IMR-90 (cell line): ENCODE measurements around the gene SNX32. TPM values are rescaled to one million over a fixed set of nuclear protein-coding genes. Genes with fewer than 3 reads are reported as not detected.

Source experiments
- ATAC-seq: fragments of 200-7000 bp; cut with Tn5 transposase; 2 replicates; pipeline ENCODE4 v1.9.1; 2020; ENCODE audit warnings: low read depth, mild to moderate bottlenecking, moderate library complexity
- BruUV-seq: library from RNA; stranded (reverse); fragments of 400-500 nt; replicated peaks from 2 replicates; lab custom pipeline; 2021; lab: Mats Ljungman, UMichigan
- CTCF ChIA-PET: fragments of 300-600 bp; formaldehyde crosslinking; extraction: SDS; loops from one replicate; lab custom pipeline; 2021; ENCODE audit warnings: antibody characterized with exemption; lab: Yijun Ruan, JAX
- POLR2A ChIA-PET: fragments of 300-600 bp; sonication (Branson Sonifier 250); formaldehyde crosslinking; loops from one replicate; lab custom pipeline; 2022; ENCODE audit warnings: antibody characterized with exemption; ENCODE audit not compliant: unreplicated experiment; lab: Charles Lee
- DNase-seq: peaks from one replicate; pipeline ENCODE4 v3.0.0; 2013
- H2AFZ ChIP-seq: replicated peaks from 2 replicates; pipeline ENCODE3; 2013; ENCODE audit warnings: low read length, mild to moderate bottlenecking; ENCODE audit not compliant: poor library complexity
- H2AK5ac ChIP-seq: 2 replicates; pipeline ENCODE4 v1.6.1; 2013; ENCODE audit warnings: low read depth, low read length, inconsistent platforms
- H2AK9ac ChIP-seq: replicated peaks from 2 replicates; pipeline ENCODE3; 2013; ENCODE audit warnings: mild to moderate bottlenecking, low read depth, low read length, moderate library complexity; ENCODE audit not compliant: poor library complexity
- H2BK120ac ChIP-seq: 2 replicates; pipeline ENCODE4 v1.6.1; 2013; ENCODE audit warnings: low read depth, low read length, inconsistent platforms
- H2BK15ac ChIP-seq: 3 replicates; pipeline ENCODE4 v1.6.1; 2013; ENCODE audit warnings: low read depth, low read length, inconsistent platforms
- H2BK20ac ChIP-seq: 2 replicates; pipeline ENCODE4 v1.6.1; 2013; ENCODE audit warnings: low read depth, mild to moderate bottlenecking, inconsistent platforms, low read length, moderate library complexity
- H2BK5ac ChIP-seq: 2 replicates; pipeline ENCODE4 v1.6.1; 2013; ENCODE audit warnings: mild to moderate bottlenecking, low read depth, low read length, inconsistent platforms; ENCODE audit not compliant: poor library complexity, severe bottlenecking
- H3K14ac ChIP-seq: replicated peaks from 2 replicates; pipeline ENCODE4 v1.6.1; 2013; ENCODE audit warnings: low read depth, low read length, inconsistent platforms
- H3K18ac ChIP-seq: 2 replicates; pipeline ENCODE4 v1.6.1; 2013; ENCODE audit warnings: low read depth, low read length, control low read depth
- H3K23ac ChIP-seq: 2 replicates; pipeline ENCODE4 v1.6.1; 2013; ENCODE audit warnings: low read depth, low read length, inconsistent platforms
- H3K27ac ChIP-seq: 2 replicates; pipeline ENCODE4 v1.5.1; 2013; ENCODE audit warnings: mild to moderate bottlenecking, control low read depth, low read length; ENCODE audit not compliant: insufficient read depth
- H3K27me3 ChIP-seq: 2 replicates; pipeline ENCODE4 v1.6.1; 2013; ENCODE audit warnings: low read length; ENCODE audit not compliant: control insufficient read depth, insufficient read depth
- H3K36me3 ChIP-seq: 2 replicates; pipeline ENCODE4 v1.6.1; 2013; ENCODE audit warnings: low read length, mixed read lengths; ENCODE audit not compliant: control insufficient read depth, insufficient read depth
- H3K4ac ChIP-seq: 2 replicates; pipeline ENCODE4 v1.6.1; 2013; ENCODE audit warnings: low read depth, low read length, inconsistent platforms
- H3K4me1 ChIP-seq: 2 replicates; pipeline ENCODE4 v1.6.1; 2013; ENCODE audit warnings: low read length, mixed read lengths; ENCODE audit not compliant: control insufficient read depth, insufficient read depth
- H3K4me2 ChIP-seq: 2 replicates; pipeline ENCODE4 v1.6.1; 2013; ENCODE audit warnings: low read depth, mild to moderate bottlenecking, control low read depth, low read length, moderate library complexity
- H3K4me3 ChIP-seq: 2 replicates; pipeline ENCODE4 v1.5.1; 2013; ENCODE audit warnings: low read depth, mild to moderate bottlenecking, control low read depth, low read length, moderate library complexity; ENCODE audit not compliant: insufficient read depth
- H3K56ac ChIP-seq: 2 replicates; pipeline ENCODE4 v1.6.1; 2013; ENCODE audit warnings: low read length, inconsistent platforms; ENCODE audit not compliant: insufficient read depth; ENCODE audit errors: extremely low read depth
- H3K79me1 ChIP-seq, 2 experiments: 2 replicates each; pipeline ENCODE4 v1.6.1; 2013; ENCODE audit warnings: low read length in 2 of 2, inconsistent platforms in 1 of 2, low read depth in 1 of 2
- H3K9ac ChIP-seq: 2 replicates; pipeline ENCODE4 v1.6.1; 2013; ENCODE audit warnings: low read depth, low read length, control low read depth
- H3K9me1 ChIP-seq: 2 replicates; pipeline ENCODE4 v1.6.1; 2013; ENCODE audit warnings: low read length, inconsistent platforms; ENCODE audit not compliant: insufficient read depth
- H3K9me3 ChIP-seq: 2 replicates; pipeline ENCODE4 v1.6.1; 2013; ENCODE audit warnings: low read length; ENCODE audit not compliant: control insufficient read depth, insufficient read depth
- H4K20me1 ChIP-seq: 2 replicates; pipeline ENCODE4 v1.6.1; 2013; ENCODE audit warnings: low read length, inconsistent platforms; ENCODE audit not compliant: insufficient read depth
- H4K5ac ChIP-seq: 2 replicates; pipeline ENCODE4 v1.6.1; 2013; ENCODE audit warnings: mild to moderate bottlenecking, low read depth, low read length, control low read depth
- H4K8ac ChIP-seq, 2 experiments: 2 replicates each; pipeline ENCODE4 v1.6.1; 2013; ENCODE audit warnings: low read depth in 2 of 2, low read length in 2 of 2, control low read depth in 1 of 2, inconsistent platforms in 1 of 2
- H4K91ac ChIP-seq: 2 replicates; pipeline ENCODE4 v1.6.1; 2013; ENCODE audit warnings: low read depth, low read length, inconsistent platforms; ENCODE audit not compliant: insufficient read depth
- ELK1 ChIP-seq: fragments of 150-350 bp; IDR thresholded peaks from 2 replicates; pipeline ENCODE4 v1.6.1; 2016; ENCODE audit warnings: low read depth, mild to moderate bottlenecking, low read length, moderate library complexity, borderline replicate concordance
- WGBS, 2 experiments: methylation state at CpG; one replicate each; pipeline versions ENCODE4 v1.1.5 to v1.1.7; 2013; ENCODE audit warnings: missing lambda C conversion rate in 2 of 2; ENCODE audit not compliant: insufficient read length in 1 of 2; ENCODE audit errors: extremely low coverage in 2 of 2; 5-methylcytosine and 5-hydroxymethylcytosine counted together
- dilution Hi-C: fragments of 300-500 bp; cut with HindIII; formaldehyde crosslinking; loops from one replicate; pipeline ENCODE4 v1.14.3; 2018; ENCODE audit warnings: low sequenced_read_pairs; ENCODE audit not compliant: unreplicated experiment
- in situ Hi-C: fragments of 300-500 bp; cut with MboI; formaldehyde crosslinking; loops from 3 replicates; pipeline ENCODE4 v1.14.3; 2019; ENCODE audit warnings: low sequenced_read_pairs, inconsistent platforms, mixed read lengths
- intact Hi-C: fragments of 100-400 bp; cut with micrococcal nuclease; formaldehyde crosslinking; loops from 2 replicates; pipeline ENCODE4 v1.10.0; 2022
- polyA plus RNA-seq, 3 experiments: library from polyadenylated mRNA; depleted of rRNA; stranded (reverse); fragments of >200 nt; gene quantifications; 2 replicates each; pipeline ENCODE4 v1.2.3, GENCODE V29; 2012; ENCODE audit warnings: low replicate concordance in 1 of 3
- total RNA-seq: library from RNA; depleted of rRNA; stranded (reverse); fragments of >200 nt; gene quantifications from 2 replicates; pipeline ENCODE4 v1.2.3, GENCODE V29; 2012

Gene SNX32
- total and polyA plus RNA-seq, 2 of the 4 experiments (the other 2 are of a cell fraction): 0.36 to 0.79 TPM

- peaks cover 9% of the 10 kb centered on the region; the same call in 1 of the 2 replicates for H3K9me1 ChIP-seq
- WGBS, 2 experiments: no CpG with 5 or more reads among the region's 4 CpGs
Observed at GRCh38 chr11:65897020-65897471, 63.3 kb downstream of the SNX32 start.

More at GRCh38 chr11:65897020-65897471, 63.3 kb downstream of the SNX32 start:
- CTCF ChIA-PET: no interaction called here
- Histone ChIP-seq H3K79me1 (peaks cover 10 to 30% of the 10 kb centered on the region in 2 experiments), H4K20me1 (peaks cover 76% of the 10 kb centered on the region), H3K36me3 (peaks cover 40% of the 10 kb centered on the region), H3K4me2 (peak overlapping the region; percentile 90), H2BK15ac (no peak overlapping the region), H4K91ac (peak overlapping the region; percentile 17), H3K9me3 (no peaks in the 10 kb centered on the region), H2BK20ac (peak overlapping the region; percentile 12; the same call in 1 of the 2 replicates), H3K23ac (peak overlapping the region; percentile 99), H3K18ac (peak overlapping the region; percentile 8; the same call in 1 of the 2 replicates), H4K5ac (peak overlapping the region; percentile 14), H3K4me3 (peak overlapping the region; percentile 98; the same call in 1 of the 2 replicates), H3K27me3 (no peaks in the 10 kb centered on the region), H3K14ac (peak overlapping the region; percentile 97), H3K27ac (peak overlapping the region; percentile 86), H4K8ac (peak overlapping the region; percentile 84 to 93; a peak in 3 of 4 replicates), H3K56ac (peak overlapping the region; percentile 62; the same call in 1 of the 2 replicates), H3K4me1 (peaks cover 38% of the 10 kb centered on the region), H2BK120ac (peak overlapping the region; percentile 58), H3K4ac (peak overlapping the region; percentile 93), H2AFZ (peak overlapping the region; percentile 59), H3K9ac (peak overlapping the region; percentile 54; the same call in 1 of the 2 replicates), H2AK5ac (peak overlapping the region; percentile 16), H2BK5ac (peak overlapping the region; percentile 98), H2AK9ac (peak overlapping the region; percentile 92)
- dilution Hi-C loops: no loop called here
- no peak for TF ChIP-seq ELK1
- ATAC-seq (no peak), DNase-seq (no peak)
- intact Hi-C loops: no loop called here
- no TSS peak for BruUV-seq
- POLR2A ChIA-PET: interaction anchor here (0.6 kb wide), 4 partner anchors 9 to 290 kb away, joined by 3 to 10 read pairs (median 4); partner anchors contain the start of gene FIBP
- in situ Hi-C loops: no loop called here
